WTC11 (cell line): ENCODE data around the gene PALM3.

Experiments used
- CREB1 ChIP-seq: sonication (generic); formaldehyde crosslinking; IDR thresholded peaks from 2 replicates; pipeline ENCODE4 v1.8.0; 2023; ENCODE audit warnings: mild to moderate bottlenecking, missing genetic modification reagents
- ESRRA ChIP-seq: sonication (generic); formaldehyde crosslinking; IDR thresholded peaks from 2 replicates; pipeline ENCODE4 v1.8.1; 2022; ENCODE audit warnings: mild to moderate bottlenecking, missing genetic modification reagents, borderline replicate concordance
- KAT7 ChIP-seq: sonication (generic); formaldehyde crosslinking; IDR thresholded peaks from 2 replicates; pipeline ENCODE4 v1.8.1; 2023; ENCODE audit warnings: missing genetic modification reagents, mild to moderate bottlenecking, borderline replicate concordance
- NFYB ChIP-seq: sonication (generic); formaldehyde crosslinking; conservative IDR thresholded peaks from 2 replicates; pipeline ENCODE4 v1.8.0; 2022; ENCODE audit warnings: low read depth, missing genetic modification reagents
- PREB ChIP-seq: sonication (generic); formaldehyde crosslinking; IDR thresholded peaks from 2 replicates; pipeline ENCODE4 v1.8.1; 2022; ENCODE audit warnings: mild to moderate bottlenecking, missing genetic modification reagents, moderate library complexity, borderline replicate concordance
- USF1 ChIP-seq: sonication (generic); formaldehyde crosslinking; IDR thresholded peaks from 2 replicates; pipeline ENCODE4 v1.8.0; 2022; ENCODE audit warnings: mild to moderate bottlenecking, missing genetic modification reagents
- TF ChIP-seq, protein P1 (sequence below): sonication (generic); formaldehyde crosslinking; IDR thresholded peaks from 2 replicates; pipeline ENCODE4 v1.8.1; 2022; ENCODE audit warnings: low read depth, missing genetic modification reagents, borderline replicate concordance
- TF ChIP-seq, protein P2 (sequence below): fragments of 200-600 bp; IDR thresholded peaks from 2 replicates; pipeline ENCODE4 v1.8.0; 2022; ENCODE audit warnings: antibody characterized with exemption
- TF ChIP-seq, protein P3 (sequence below): sonication (generic); formaldehyde crosslinking; IDR thresholded peaks from 2 replicates; pipeline ENCODE4 v1.8.0; 2022; ENCODE audit warnings: mild to moderate bottlenecking, missing genetic modification reagents
- TF ChIP-seq, protein P4 (sequence below): sonication (generic); formaldehyde crosslinking; conservative IDR thresholded peaks from 2 replicates; pipeline ENCODE4 v1.8.1; 2023; ENCODE audit warnings: mild to moderate bottlenecking, low read depth, missing genetic modification reagents, moderate library complexity

GRCh38 chr19:14081797-14082674 is 20.2 kb upstream of the PALM3 start:
- no peak for TF ChIP-seq KAT7 (CRISPR knock-in tag)
- no peak for TF ChIP-seq NFYB (CRISPR knock-in tag)
- TF ChIP-seq, protein P1, sequence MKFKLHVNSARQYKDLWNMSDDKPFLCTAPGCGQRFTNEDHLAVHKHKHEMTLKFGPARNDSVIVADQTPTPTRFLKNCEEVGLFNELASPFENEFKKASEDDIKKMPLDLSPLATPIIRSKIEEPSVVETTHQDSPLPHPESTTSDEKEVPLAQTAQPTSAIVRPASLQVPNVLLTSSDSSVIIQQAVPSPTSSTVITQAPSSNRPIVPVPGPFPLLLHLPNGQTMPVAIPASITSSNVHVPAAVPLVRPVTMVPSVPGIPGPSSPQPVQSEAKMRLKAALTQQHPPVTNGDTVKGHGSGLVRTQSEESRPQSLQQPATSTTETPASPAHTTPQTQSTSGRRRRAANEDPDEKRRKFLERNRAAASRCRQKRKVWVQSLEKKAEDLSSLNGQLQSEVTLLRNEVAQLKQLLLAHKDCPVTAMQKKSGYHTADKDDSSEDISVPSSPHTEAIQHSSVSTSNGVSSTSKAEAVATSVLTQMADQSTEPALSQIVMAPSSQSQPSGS (CRISPR knock-in tag) = no peak
- TF ChIP-seq, protein P2, sequence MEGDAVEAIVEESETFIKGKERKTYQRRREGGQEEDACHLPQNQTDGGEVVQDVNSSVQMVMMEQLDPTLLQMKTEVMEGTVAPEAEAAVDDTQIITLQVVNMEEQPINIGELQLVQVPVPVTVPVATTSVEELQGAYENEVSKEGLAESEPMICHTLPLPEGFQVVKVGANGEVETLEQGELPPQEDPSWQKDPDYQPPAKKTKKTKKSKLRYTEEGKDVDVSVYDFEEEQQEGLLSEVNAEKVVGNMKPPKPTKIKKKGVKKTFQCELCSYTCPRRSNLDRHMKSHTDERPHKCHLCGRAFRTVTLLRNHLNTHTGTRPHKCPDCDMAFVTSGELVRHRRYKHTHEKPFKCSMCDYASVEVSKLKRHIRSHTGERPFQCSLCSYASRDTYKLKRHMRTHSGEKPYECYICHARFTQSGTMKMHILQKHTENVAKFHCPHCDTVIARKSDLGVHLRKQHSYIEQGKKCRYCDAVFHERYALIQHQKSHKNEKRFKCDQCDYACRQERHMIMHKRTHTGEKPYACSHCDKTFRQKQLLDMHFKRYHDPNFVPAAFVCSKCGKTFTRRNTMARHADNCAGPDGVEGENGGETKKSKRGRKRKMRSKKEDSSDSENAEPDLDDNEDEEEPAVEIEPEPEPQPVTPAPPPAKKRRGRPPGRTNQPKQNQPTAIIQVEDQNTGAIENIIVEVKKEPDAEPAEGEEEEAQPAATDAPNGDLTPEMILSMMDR = no peak
- TF ChIP-seq ESRRA (CRISPR knock-in tag) = no peak
- TF ChIP-seq, protein P3, sequence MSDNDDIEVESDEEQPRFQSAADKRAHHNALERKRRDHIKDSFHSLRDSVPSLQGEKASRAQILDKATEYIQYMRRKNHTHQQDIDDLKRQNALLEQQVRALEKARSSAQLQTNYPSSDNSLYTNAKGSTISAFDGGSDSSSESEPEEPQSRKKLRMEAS (CRISPR knock-in tag) = no peak
- TF ChIP-seq, protein P4, sequence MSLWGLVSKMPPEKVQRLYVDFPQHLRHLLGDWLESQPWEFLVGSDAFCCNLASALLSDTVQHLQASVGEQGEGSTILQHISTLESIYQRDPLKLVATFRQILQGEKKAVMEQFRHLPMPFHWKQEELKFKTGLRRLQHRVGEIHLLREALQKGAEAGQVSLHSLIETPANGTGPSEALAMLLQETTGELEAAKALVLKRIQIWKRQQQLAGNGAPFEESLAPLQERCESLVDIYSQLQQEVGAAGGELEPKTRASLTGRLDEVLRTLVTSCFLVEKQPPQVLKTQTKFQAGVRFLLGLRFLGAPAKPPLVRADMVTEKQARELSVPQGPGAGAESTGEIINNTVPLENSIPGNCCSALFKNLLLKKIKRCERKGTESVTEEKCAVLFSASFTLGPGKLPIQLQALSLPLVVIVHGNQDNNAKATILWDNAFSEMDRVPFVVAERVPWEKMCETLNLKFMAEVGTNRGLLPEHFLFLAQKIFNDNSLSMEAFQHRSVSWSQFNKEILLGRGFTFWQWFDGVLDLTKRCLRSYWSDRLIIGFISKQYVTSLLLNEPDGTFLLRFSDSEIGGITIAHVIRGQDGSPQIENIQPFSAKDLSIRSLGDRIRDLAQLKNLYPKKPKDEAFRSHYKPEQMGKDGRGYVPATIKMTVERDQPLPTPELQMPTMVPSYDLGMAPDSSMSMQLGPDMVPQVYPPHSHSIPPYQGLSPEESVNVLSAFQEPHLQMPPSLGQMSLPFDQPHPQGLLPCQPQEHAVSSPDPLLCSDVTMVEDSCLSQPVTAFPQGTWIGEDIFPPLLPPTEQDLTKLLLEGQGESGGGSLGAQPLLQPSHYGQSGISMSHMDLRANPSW (CRISPR knock-in tag) = no peak
- no peak for TF ChIP-seq USF1 (CRISPR knock-in tag)
- no peak for TF ChIP-seq CREB1 (CRISPR knock-in tag)
- no peak for TF ChIP-seq PREB (CRISPR knock-in tag)
